Activated CD8-positive, alpha-beta memory T cell treated with anti-CD3 and anti-CD28 coated beads for 36 hours (primary cell): Measurements from ENCODE around the gene ATL1. TPM values are rescaled to one million over a fixed set of nuclear protein-coding genes. Genes with fewer than 3 reads are reported as not detected.

ENCODE experiments used
- CTCF ChIA-PET: fragments of 350-600 bp; sonication (Branson Sonifier 250); formaldehyde crosslinking; loops from one replicate; lab custom pipeline; 2021; ENCODE audit warnings: antibody characterized with exemption; lab: Charles Lee
- POLR2A ChIA-PET: fragments of 350-600 bp; sonication (Branson Sonifier 250); formaldehyde crosslinking; loops from one replicate; lab custom pipeline; 2021; ENCODE audit warnings: antibody characterized with exemption; lab: Charles Lee
- total RNA-seq, 2 experiments: library from RNA; stranded (reverse); gene quantifications; one replicate each; pipeline ENCODE4 v1.2.3, GENCODE V29; 2021

The ATL1 gene
- under 1 TPM; 0.53 to 0.73 TPM for total RNA-seq

DNA sequence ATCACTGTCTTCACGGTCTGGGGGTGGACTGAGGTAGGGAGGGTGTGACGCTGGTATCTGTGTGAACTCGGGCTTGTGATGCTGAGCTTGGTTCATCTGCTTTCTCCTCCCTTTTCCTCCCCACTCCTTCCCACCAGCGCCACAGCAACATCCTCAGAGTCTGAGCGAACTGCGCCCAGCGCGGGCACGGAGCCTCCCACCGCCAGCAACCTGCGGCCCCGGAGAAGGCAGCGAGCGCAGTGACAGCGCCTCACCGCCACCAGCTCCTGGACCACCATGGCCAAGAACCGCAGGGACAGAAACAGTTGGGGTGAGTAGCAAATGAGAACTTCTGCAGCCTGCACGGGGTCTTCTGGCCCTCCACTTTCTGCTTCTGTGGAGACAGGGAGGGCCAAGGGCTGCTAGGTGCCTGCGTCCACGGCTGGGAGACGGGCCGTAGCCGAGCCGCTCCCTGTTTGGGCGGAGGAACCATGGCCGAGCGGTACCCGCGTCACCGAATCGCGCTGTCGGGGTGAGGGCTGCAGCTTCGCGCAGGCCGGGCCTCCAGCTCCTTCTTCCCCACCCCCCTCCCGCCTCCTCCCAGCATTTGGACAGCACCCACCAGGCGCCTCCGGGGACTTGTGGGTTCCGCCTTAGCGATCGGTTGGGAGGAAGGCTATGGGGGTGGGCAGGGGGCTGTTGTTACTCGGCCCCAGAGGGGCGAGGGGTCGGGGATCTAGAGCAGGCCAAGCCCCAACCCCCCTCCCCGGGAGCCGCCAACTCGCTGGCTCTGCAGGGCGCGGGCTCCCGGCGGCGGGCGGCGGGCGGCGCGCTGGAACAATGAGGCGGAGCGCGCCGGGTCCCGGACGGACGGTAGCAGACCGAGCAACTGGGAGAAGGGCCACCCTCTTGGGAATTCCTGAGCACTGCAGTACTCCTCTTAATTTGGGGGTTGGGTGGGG, at the start of gene ATL1:
Gene ATL1, plus strand, starts transcription at position 156 of the 941 bp plus-strand sequence. Its CDS starts 121 bp downstream, at position 277.
- ChIA-PET CTCF (interaction anchor here (0.5 to 0.9 kb wide), 2 partner anchors 13 to 719 kb away, joined by 4 read pairs; no protein-coding TSS in a partner anchor), POLR2A (no interaction called here)

DNA sequence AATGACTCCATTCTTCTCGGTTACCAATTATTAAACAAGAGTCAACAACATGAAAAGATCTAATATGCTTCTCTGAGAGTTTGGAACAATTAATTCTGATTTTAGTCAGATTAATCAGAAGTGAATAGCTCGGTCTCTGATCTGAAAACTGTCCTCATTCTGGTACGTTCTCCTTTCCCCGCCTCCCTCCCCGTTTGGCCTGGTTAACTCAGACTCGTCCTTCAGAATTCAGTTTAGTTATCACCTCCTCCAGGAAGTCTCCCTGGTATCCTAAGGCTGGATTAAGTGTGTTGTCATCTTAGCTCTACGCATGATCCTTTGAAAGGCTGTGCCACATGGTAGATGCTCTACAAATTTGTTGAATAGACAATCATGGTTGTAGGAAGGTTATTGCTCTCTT, 49.8 kb upstream of the ATL1 start:
- ChIA-PET CTCF (no interaction called here), POLR2A (no interaction called here)

DNA sequence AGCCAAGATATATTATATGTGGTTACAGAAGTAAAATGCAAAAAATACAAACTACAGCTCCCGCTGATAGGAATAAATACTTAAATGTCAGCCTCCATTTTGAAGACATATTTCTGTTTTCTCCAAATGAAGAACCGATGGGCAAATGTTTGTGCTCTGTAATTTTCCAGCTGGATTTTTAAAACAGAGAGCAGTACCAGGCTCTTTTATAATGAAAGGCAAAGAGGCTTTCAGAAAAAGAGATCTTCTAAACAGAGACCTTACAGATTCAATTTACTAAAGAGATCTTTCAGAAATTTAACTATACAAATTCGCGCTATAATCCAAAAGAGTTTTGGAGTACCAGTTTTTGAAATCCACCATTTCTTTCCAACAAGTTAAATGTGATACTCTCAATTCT, 47.5 kb upstream of the ATL1 start:
- ChIA-PET POLR2A (no interaction called here), CTCF (no interaction called here)

DNA sequence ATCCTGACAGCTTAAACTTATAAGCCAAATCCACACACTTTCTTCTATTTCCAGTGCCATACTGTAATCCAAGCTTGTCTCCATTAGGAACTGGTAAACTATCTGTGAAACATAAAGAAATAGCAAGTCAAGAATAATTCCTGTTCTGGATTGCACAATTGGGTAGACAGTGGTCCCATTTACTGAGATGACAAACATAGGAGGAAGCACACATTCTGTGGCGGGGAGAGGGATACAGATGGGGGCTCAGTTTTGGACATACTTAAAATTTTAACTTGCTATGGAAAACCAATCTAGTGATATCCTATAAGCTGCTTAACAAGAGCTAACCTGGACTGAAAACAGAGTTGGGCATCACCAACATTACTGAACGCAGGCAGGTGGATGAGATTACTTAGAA, 43.9 kb upstream of the ATL1 start:
- POLR2A ChIA-PET = no interaction called here
- CTCF ChIA-PET = no interaction called here

DNA sequence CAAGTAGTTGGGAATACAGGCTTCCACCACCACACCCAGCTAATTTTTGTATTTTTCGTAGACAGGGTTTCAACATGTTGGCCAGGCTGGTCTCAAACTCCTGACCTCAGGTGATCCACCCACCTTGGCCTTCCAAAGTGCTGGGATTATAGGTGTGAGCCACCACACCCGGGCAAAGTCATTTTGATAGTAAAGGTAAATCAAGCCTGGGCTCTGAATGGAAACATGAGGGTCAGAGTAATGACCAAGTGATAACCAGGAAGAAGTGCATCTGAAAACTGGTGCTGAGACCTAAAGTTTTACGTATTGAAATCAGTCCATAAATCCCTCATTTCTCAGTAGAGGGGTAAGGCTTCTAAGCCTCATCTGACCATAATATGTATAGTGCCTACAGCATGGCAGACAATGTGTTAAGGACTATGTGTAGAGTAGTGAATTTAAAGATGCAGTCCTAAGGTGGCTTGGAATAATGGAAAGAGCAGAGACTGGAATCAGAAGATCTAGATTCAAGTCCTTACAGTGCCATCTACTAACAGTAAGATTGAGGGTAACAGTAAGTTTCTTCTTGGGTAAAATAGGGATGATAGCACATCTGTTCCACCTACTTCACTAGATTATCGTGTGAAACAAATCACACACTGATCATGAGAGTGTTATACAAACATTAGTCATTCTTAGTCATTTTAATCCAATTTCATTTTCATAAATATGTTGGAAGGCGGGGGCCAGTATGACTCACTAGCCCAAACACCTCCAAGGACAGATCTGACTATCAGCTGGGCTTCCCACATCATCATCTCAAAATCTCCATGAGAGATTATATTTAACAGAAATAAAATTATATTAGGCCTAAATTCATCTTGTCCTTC, 38.8 kb upstream of the ATL1 start:
- ChIA-PET POLR2A (interaction anchor here (1.3 kb wide), 1 partner anchor 11 kb away, joined by 6 read pairs; the partner anchor contains the start of gene MAP4K5), CTCF (interaction anchor here (0.5 to 1.5 kb wide), 2 partner anchors 11 to 216 kb away, joined by 3 to 4 read pairs; partner anchors contain the start of gene MAP4K5)

DNA sequence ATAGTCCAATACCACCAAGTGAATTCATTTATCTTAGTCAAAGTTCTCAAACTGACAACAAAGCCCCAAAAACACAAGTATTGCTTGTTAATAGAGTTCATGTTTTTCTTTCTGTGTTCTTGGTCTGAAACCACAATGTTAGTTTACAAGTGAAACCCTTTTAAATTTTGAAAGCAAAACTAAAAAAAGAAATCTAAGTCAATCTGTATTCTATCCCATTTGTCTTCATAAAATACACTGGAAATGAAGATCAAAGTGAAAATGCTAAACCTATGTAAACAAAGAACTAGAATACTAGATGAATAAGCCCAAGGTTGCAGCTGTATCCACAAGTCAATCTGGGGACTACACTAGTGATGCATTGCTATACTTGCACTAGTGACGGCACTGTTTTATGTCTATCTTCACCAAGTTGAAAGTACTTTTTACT, 38.0 kb upstream of the ATL1 start:
- ChIA-PET POLR2A (interaction anchor here (0.6 to 1.3 kb wide), 2 partner anchors 10 to 920 kb away, joined by 6 read pairs; partner anchors contain the start of gene MAP4K5), CTCF (interaction anchor here (0.5 to 1.5 kb wide), 5 partner anchors 10 to 260 kb away, joined by 3 to 4 read pairs (median 3); partner anchors contain the start of gene MAP4K5)

DNA sequence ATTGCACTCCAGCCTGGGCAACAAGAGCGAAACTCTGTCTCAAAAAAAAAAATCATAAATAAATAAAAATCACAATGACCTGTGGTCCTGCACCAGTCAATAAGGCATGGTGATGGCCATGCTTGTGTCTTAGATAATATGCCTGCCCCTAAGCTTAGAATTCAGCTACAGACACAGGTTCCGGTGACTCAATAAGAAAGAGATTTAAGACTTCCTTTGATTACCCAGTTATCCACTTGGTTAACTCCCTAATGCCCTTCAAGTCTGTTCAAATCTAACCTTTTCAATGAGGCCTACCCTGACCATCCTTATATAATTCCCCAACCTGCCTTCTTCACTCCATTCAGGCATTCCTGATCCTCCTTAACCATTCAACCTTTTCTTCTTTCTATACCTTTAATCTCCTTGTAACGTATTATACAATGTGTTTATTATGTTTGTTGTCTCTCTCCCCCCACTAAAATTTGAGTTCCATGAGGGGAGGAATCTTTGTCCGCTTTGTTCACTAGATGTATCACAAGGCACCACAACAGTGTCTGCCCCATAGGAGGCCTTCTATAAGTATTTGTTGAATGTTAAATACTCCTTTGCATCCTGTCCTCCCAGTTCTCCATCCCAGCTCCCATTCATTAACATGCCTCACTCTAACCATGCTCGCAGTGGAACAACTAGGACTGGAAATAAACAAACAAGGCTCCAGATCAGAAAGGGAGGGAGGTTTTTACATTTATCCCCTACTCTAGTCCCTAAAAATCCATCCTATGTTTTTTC, 36.5 kb upstream of the ATL1 start:
- ChIA-PET POLR2A (no interaction called here), CTCF (interaction anchor here (1.1 kb wide), 1 partner anchor 8 kb away, joined by 6 read pairs; the partner anchor contains the start of gene MAP4K5)

DNA sequence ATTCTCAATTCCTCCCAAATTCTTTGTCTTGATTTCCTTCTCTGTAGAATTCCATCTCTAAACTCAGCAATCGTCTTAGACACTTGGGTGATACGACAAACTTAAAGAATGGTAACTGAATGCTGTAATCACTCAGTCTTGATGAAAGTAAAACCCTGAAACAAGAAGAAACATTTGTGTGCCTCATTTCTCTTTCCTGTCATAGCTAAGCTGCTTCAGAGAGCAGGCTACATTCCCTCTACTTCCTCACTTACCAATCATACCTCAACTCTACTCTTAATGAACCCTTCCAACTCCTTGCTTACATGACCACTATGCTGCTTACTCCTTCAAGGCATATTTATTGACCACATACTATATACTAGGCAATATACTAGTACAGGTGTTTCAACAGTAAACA, 35.9 kb upstream of the ATL1 start:
- CTCF ChIA-PET = no interaction called here
- POLR2A ChIA-PET = interaction anchor here (0.5 kb wide), 1 partner anchor 71 kb away, joined by 3 read pairs; no protein-coding TSS in a partner anchor

DNA sequence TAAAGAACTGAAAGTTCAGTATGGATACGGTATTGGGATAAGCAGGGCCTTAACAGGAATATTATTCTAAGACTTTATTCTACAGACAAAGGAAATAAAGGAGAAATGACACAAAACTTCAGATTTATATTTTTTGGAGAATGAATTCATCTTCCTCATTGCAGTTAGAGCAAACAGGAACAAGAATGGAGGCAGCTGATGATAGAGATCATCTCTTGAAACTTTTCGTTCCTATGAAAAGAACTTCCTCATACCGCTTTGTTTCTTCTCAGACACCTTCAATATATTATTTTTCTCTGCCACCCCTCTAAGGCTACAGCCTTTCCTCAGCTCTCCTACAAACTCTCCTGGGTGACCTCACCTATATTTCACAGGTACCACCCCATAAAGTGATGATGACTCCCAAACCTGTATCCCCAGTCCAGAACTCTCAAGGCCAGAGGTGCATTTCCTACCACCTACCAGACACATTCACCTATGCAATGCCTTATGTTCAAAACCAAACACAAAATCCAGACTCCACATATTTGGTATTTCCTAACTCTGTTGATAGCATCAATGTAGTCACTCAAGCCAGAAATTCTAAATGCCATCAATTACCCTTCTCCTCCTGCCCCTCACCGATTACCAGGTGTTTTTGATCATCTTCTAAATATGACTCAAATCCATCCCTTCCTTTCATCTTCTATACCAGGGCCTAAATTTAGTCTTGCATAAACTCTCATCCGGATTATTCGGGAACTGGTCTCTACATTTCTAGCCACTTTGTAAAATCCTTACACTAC, 35.0 kb upstream of the ATL1 start:
- CTCF ChIA-PET = no interaction called here
- POLR2A ChIA-PET = interaction anchor here (0.5 kb wide), 1 partner anchor 72 kb away, joined by 4 read pairs; no protein-coding TSS in a partner anchor

DNA sequence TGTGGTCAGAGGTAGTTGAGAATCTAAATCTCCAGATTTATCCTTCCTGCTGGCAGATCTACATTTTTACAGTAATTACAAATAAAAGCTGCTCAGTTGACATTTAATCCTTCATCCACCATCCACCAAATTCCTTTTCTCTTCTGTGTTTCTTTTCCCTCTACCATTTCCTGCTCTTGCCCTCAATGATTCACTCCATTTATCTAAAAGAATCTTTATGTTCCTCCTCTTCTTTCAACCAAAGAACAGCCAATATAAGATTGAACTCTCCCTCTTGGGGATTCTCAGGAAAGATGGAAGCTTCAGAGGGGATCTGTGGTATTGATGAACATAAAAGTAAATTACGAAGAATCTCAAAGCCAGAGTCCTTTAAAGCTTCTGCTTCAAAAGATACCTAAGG, 31.9 kb upstream of the ATL1 start:
- POLR2A ChIA-PET = interaction anchor here (0.6 kb wide), 2 partner anchors 83 to 127 kb away, joined by 3 to 5 read pairs; no protein-coding TSS in a partner anchor

DNA sequence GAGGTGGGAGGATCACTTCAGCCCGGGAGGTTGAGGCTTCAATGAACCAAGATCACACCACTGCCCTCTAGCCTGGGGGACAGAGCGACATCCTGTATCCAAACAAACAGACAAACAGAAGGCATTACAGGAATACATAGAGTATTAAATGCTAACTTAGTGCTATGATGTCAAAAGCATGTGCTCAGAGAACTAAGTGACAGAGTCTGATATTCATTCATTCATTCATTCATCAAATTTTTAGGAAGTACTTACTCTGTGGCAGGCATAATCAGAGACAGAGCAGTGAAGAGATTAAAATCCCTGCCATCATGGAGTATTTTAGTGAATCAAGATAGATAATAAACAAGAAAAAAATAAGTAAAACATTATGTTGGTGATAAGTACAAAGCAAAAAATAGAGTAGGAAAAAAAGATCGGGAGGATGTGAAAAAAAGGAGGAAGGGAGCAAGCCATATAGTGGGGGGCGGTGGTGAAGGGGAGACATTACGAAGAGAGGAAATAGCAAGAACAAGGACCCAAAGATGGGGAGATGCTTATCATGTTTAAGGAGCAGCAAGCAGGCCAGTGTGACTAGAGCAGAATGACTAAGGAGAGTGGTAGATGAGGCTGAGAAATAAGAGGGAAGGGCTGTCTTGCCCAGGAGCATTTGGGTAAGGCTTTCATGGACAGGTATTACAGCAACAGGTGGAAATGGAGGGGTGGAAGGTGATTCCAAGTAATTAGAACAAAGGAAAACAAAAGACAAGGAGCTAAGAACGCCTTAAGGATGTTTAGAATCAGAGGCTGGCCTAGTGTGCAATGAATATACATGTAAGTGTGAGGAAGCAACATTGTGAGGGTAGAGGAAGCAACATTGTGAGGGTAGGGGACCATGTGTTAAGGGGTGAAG, 30.4 kb upstream of the ATL1 start:
- CTCF ChIA-PET = no interaction called here

More for the DNA sequence above, 31.9 kb upstream of the ATL1 start:
- CTCF ChIA-PET = interaction anchor here (0.6 kb wide), 2 partner anchors 27 to 205 kb away, joined by 3 to 4 read pairs; no protein-coding TSS in a partner anchor

DNA sequence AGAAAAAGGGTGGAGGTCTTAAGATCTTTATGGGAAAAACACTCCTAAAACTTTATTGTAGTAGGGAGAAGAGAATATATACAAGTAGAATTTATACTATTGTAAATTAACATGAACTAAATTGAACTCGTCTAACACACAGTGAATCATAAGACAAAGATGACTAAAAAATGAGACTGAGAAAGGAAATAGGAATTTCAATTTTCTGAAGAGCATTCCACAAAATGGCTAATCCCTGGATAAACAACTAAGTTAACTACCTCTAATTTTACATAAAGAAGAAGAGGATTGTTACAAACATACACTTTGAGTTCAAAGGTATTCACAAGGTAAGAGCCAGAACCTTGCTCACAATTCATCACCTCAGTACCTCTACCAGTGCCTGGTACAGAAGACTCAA, 29.6 kb upstream of the ATL1 start:
- ChIA-PET POLR2A (no interaction called here), CTCF (no interaction called here)

More for the DNA sequence above, 30.4 kb upstream of the ATL1 start:
- POLR2A ChIA-PET = no interaction called here

DNA sequence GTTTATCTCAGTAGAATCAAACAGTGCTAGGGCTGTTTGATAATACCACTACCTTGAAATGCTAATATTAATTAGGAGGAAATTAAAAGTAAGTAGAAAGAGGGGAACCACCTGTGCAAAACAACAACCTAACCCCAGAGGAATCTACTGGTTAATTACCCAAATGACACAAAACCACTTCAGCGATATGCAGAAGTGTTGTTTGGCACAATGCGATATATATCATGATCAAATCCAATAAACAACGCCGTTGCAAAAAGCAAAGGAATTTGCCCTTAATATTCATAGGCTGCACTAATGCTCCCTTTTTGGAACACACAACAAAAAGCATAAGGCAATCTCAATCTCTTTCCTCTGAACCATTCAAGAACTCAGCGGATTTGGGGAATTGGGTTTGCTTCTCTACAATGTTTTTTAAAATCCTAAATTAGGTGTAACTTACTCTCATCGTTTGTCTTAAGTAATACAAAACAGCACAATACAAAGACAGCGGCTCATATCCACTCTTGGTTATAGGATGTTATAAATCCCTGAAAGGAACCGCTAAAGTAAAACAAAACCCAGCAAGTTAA, 29.1 kb upstream of the ATL1 start:
- CTCF ChIA-PET = no interaction called here
- POLR2A ChIA-PET = interaction anchor here (2.0 kb wide), 1 partner anchor 9 kb away, joined by 6 read pairs; no protein-coding TSS in a partner anchor

DNA sequence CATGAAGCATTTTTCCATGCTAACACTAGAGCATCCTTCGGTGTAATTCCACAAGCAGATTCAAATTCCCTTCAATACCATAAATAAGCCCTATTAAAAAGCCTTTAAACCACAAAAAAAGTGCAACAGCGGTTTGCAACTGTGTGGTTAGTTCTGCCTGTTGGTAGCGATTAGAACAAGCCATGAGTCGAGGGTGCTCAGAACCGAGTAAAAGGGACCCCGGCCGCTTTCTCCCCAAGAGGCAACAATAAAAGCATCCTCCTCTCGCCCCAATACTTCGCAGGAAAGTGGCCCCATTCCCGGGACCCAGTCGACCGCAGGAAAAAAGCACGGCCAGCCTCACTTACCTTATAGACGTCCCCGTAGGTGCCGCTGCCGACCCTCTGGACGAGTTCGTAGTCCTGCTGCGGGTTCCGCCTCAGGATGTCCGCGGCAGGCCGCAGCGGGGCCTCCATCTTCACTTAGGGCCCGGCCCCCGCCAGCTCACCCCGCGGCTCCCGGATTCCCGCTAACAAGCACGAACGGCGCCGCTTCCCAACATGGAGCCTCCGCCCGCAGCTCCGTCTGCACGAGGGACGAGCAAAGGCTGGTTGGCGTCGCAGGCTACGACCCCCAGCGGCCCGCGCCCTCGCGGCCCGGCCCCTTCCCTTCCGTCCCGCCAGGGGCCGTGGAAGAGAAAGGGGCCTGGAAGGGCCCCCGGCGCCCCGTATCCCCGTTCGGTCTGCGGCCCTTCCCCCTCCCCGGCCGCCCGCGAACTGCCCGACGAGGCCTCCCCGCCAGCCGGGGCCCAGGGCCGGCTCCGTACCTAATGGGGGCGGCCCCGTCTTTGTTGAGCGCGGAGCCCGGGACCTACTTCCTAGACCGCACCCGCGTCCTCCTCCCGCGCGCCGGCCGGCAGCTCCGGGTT, 28.1 kb upstream of the ATL1 start:
- CTCF ChIA-PET = interaction anchor here (0.6 to 1.6 kb wide), 5 partner anchors 9 to 494 kb away, joined by 3 to 9 read pairs (median 5); no protein-coding TSS in a partner anchor

More for the DNA sequence above, 28.1 kb upstream of the ATL1 start:
- POLR2A ChIA-PET = interaction anchor here (0.9 to 2.0 kb wide), 3 partner anchors 10 to 680 kb away, joined by 3 to 6 read pairs (median 3); partner anchors contain the start of gene DMAC2L
